ENCODE results near the gene TET1. TPM values are rescaled to one million over a fixed set of nuclear protein-coding genes. Genes with fewer than 3 reads are reported as not detected.
A peak's percentile ranks its signal among the peaks of the same experiment; 100 is the strongest.

Gene TET1
- total and polyA plus RNA-seq, 2 of the 13 experiments (the other 11 are each of a cell fraction or from before 2014, with no cell fraction given): 6.9 to 7.3 TPM

GRCh38 chr10:68602434-68602833 is 42.3 kb downstream of the TET1 start:
- in situ Hi-C loops (cut with HindIII; ENCODE audit: extremely low pct_ligation_motif_present, low pct_unique_long_range_greater_than_20kb): loop anchor here (5.0 kb wide), 1 partner anchor 40 kb away; the partner anchor contains the start of gene TET1
- Histone ChIP-seq H3K9ac (ENCODE audit: insufficient read depth, low read depth, low read length) (0 out of 2 replicates have a peak overlapping the region, but pooled peaks have one; percentile 13), H2AFZ (ENCODE audit: low read length) (no peak overlapping the region), H3K79me2 (ENCODE audit: insufficient read depth, low read length) (peaks cover 30% of the 10 kb centered on the region), H3K27me3 (ENCODE audit: control insufficient read depth in 1 of 2, insufficient read depth in 2 of 2, low read length in 2 of 2) (no peaks in the 10 kb centered on the region), H3K27ac (ENCODE audit: extremely low read length, insufficient read depth, low read length) (peak overlapping the region; percentile 81), H3K4me1 (ENCODE audit: insufficient read depth, low read length) (peaks cover 57% of the 10 kb centered on the region), H4K20me1 (ENCODE audit: insufficient read depth, low read length) (no peaks in the 10 kb centered on the region), H3K9me3 (ENCODE audit: low read length) (no peaks in the 10 kb centered on the region), H3K4me2 (ENCODE audit: low read depth, low read length) (peak overlapping the region; percentile 95), H3K4me3 (replicated peaks in 1 of 3; ENCODE audit: insufficient read depth in 1 of 3, low read depth in 2 of 3, low read length in 3 of 3) (peak overlapping the region in 2 of 3 experiments; percentile 39 to 76; a peak in 3 of 6 replicates), H3K36me3 (replicated peaks in 1 of 2; ENCODE audit: control insufficient read depth in 1 of 2, insufficient read depth in 2 of 2, low read length in 2 of 2) (peaks cover 4 to 12% of the 10 kb centered on the region in 2 experiments)
- CTCF ChIA-PET (ENCODE audit: low intra/inter-chr PET ratio, low total read pairs): no interaction called here
- ATAC-seq (no peak), FAIRE-seq (no peak), DNase-seq (ENCODE audit: low spot score) (peak; percentile 63)
- intact Hi-C loops (cut with micrococcal nuclease; ENCODE audit: unreplicated experiment): loop anchor here (10.0 kb wide), 1 partner anchor 92 kb away; no protein-coding TSS in a partner anchor
- 16% methylated on average over 2 of the region's 2 CpGs for WGBS (ENCODE audit: low lambda C conversion rate)
- no TSS peak for BruUV-seq (replicated peaks)
- POLR2A ChIA-PET: interaction anchor here (0.6 to 4.5 kb wide), 3 partner anchors 42 to 504 kb away, joined by 3 to 93 read pairs (median 4); partner anchors contain the start of gene TET1
- TF ChIP-seq ZNF296 (CRISPR knock-in tag; conservative IDR thresholded peaks at IDR 0.05) (no peak), GFI1 (CRISPR knock-in tag; IDR thresholded peaks at IDR 0.05; ENCODE audit: borderline replicate concordance) (peak; percentile 95), ARNT2 (CRISPR knock-in tag; IDR thresholded peaks at IDR 0.05; ENCODE audit: low read depth) (no peak), HMG20A (CRISPR knock-in tag; IDR thresholded peaks at IDR 0.05; ENCODE audit: borderline replicate concordance) (peak; percentile 51; the same call in 1 of the 2 replicates), ZNF766 (CRISPR knock-in tag; IDR thresholded peaks at IDR 0.05; ENCODE audit: borderline replicate concordance) (no peak), ZSCAN29 (CRISPR knock-in tag; conservative IDR thresholded peaks at IDR 0.05) (no peak), PHF21A (CRISPR knock-in tag; IDR thresholded peaks at IDR 0.05) (peak; percentile 50; the same call in 1 of the 2 replicates), GTF2F1 (IDR thresholded peaks at IDR 0.05; ENCODE audit: low read length) (no peak), LRRFIP1 (CRISPR knock-in tag; conservative IDR thresholded peaks at IDR 0.05) (no peak), YEATS2 (CRISPR knock-in tag; IDR thresholded peaks at IDR 0.05; ENCODE audit: borderline replicate concordance) (no peak), MAFK (conservative IDR thresholded peaks at IDR 0.05 in 1 of 2, IDR thresholded peaks at IDR 0.05 in 1 of 2; ENCODE audit: low read length in 2 of 2) (no peak), FOXP4 (CRISPR knock-in tag; IDR thresholded peaks at IDR 0.05) (0 out of 2 replicates have a peak, but pooled peaks have one; percentile 37), MTF2 (CRISPR knock-in tag; IDR thresholded peaks at IDR 0.05; ENCODE audit: borderline replicate concordance) (no peak), HOXA3 (CRISPR knock-in tag; IDR thresholded peaks at IDR 0.05) (no peak), SOX5 (CRISPR knock-in tag; IDR thresholded peaks at IDR 0.05; ENCODE audit: borderline replicate concordance) (peak; percentile 40; the same call in 1 of the 2 replicates), PRDM4 (CRISPR knock-in tag; IDR thresholded peaks at IDR 0.05; ENCODE audit: borderline replicate concordance) (no peak), MED1 (CRISPR knock-in tag; IDR thresholded peaks at IDR 0.05) (0 out of 2 replicates have a peak, but pooled peaks have one; percentile 23), THAP11 (CRISPR knock-in tag; IDR thresholded peaks at IDR 0.05) (no peak)

Measured in HepG2 (cell line).